SK-N-SH (cell line): ENCODE data around the gene PSIP1.

Source experiments
- EP300 ChIP-seq, 2 experiments: IDR thresholded peaks; 2 replicates each; pipeline versions ENCODE4 v1.4.0 to v1.6.1; 2012; ENCODE audit warnings: borderline replicate concordance in 1 of 2, low read depth in 1 of 2, low read length in 1 of 2
- EZH2phosphoT487 ChIP-seq: fragments of 200-600 bp; sonication (generic); IDR thresholded peaks from 2 replicates; pipeline ENCODE4 v1.6.1; 2017; ENCODE audit warnings: low read depth, mixed run types, mild to moderate bottlenecking, antibody characterized with exemption, moderate library complexity, borderline replicate concordance
- POLR2AphosphoS5 ChIP-seq: IDR thresholded peaks from 2 replicates; pipeline ENCODE4 v1.6.1; 2012; ENCODE audit warnings: low read depth, low read length
- RAD21 ChIP-seq: IDR thresholded peaks from 2 replicates; pipeline ENCODE4 v1.6.1; 2012; ENCODE audit warnings: mild to moderate bottlenecking, low read length
- RCOR1 ChIP-seq: fragments of 150-350 bp; IDR thresholded peaks from 2 replicates; pipeline ENCODE4 v1.6.1; 2017; ENCODE audit warnings: antibody characterized with exemption, low read length
- SMC3 ChIP-seq: IDR thresholded peaks from 2 replicates; pipeline ENCODE4 v1.6.1; 2012; ENCODE audit warnings: low read depth, low read length, improper control_type of control experiment
- TEAD4 ChIP-seq: IDR thresholded peaks from 2 replicates; pipeline ENCODE4 v1.4.0; 2012; ENCODE audit warnings: mild to moderate bottlenecking, borderline replicate concordance; ENCODE audit not compliant: insufficient read depth
- TF ChIP-seq, protein P1 (sequence below): fragments of 200-600 bp; sonication (generic); IDR thresholded peaks from 2 replicates; pipeline ENCODE4 v1.6.1; 2017; ENCODE audit warnings: antibody characterized with exemption, mild to moderate bottlenecking, moderate library complexity
- TF ChIP-seq, protein P2 (sequence below): IDR thresholded peaks from 2 replicates; pipeline ENCODE4 v1.6.1; 2012; ENCODE audit warnings: mild to moderate bottlenecking, low read depth, low read length, moderate library complexity
- TF ChIP-seq, protein P3 (sequence below): fragments of 150-350 bp; IDR thresholded peaks from 2 replicates; pipeline ENCODE4 v1.6.1; 2017; ENCODE audit warnings: antibody characterized with exemption, low read length, low read depth, borderline replicate concordance
- TF ChIP-seq, protein P4 (sequence below): fragments of 150-350 bp; IDR thresholded peaks from 2 replicates; pipeline ENCODE4 v1.6.1; 2016; ENCODE audit warnings: mild to moderate bottlenecking, low read depth, low read length
- TF ChIP-seq, protein P5 (sequence below): IDR thresholded peaks from 2 replicates; pipeline ENCODE4 v1.4.0; 2012; ENCODE audit warnings: low read depth
- TF ChIP-seq, protein P6 (sequence below): IDR thresholded peaks from 2 replicates; pipeline ENCODE4 v1.4.0; 2012; ENCODE audit warnings: low read depth, borderline replicate concordance

DNA sequence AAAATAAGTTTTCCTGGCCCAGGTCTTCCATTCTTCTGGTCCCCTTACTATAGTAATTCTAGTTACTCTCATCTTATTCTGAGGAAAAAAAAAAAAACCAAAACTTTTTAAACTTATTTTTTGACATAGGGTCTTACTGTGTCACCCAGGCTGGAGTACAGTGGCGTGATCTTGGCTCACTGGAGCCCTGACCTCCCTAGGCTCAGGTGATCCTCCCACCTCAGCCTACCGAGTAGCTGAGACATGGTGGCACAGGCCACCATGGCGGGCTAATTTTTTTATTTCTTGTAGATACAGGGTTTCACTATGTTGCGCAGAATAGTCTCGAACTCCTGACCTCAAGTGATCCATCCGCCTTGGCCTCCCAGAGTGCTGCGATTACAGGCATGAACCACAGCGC is 49.7 kb downstream of the PSIP1 start:
- TF ChIP-seq, protein P1, sequence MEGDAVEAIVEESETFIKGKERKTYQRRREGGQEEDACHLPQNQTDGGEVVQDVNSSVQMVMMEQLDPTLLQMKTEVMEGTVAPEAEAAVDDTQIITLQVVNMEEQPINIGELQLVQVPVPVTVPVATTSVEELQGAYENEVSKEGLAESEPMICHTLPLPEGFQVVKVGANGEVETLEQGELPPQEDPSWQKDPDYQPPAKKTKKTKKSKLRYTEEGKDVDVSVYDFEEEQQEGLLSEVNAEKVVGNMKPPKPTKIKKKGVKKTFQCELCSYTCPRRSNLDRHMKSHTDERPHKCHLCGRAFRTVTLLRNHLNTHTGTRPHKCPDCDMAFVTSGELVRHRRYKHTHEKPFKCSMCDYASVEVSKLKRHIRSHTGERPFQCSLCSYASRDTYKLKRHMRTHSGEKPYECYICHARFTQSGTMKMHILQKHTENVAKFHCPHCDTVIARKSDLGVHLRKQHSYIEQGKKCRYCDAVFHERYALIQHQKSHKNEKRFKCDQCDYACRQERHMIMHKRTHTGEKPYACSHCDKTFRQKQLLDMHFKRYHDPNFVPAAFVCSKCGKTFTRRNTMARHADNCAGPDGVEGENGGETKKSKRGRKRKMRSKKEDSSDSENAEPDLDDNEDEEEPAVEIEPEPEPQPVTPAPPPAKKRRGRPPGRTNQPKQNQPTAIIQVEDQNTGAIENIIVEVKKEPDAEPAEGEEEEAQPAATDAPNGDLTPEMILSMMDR = no peak
- TF ChIP-seq RAD21 = no peak
- TF ChIP-seq SMC3 = no peak
- TF ChIP-seq, protein P2, sequence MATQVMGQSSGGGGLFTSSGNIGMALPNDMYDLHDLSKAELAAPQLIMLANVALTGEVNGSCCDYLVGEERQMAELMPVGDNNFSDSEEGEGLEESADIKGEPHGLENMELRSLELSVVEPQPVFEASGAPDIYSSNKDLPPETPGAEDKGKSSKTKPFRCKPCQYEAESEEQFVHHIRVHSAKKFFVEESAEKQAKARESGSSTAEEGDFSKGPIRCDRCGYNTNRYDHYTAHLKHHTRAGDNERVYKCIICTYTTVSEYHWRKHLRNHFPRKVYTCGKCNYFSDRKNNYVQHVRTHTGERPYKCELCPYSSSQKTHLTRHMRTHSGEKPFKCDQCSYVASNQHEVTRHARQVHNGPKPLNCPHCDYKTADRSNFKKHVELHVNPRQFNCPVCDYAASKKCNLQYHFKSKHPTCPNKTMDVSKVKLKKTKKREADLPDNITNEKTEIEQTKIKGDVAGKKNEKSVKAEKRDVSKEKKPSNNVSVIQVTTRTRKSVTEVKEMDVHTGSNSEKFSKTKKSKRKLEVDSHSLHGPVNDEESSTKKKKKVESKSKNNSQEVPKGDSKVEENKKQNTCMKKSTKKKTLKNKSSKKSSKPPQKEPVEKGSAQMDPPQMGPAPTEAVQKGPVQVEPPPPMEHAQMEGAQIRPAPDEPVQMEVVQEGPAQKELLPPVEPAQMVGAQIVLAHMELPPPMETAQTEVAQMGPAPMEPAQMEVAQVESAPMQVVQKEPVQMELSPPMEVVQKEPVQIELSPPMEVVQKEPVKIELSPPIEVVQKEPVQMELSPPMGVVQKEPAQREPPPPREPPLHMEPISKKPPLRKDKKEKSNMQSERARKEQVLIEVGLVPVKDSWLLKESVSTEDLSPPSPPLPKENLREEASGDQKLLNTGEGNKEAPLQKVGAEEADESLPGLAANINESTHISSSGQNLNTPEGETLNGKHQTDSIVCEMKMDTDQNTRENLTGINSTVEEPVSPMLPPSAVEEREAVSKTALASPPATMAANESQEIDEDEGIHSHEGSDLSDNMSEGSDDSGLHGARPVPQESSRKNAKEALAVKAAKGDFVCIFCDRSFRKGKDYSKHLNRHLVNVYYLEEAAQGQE = no peak
- no peak for TF ChIP-seq EZH2phosphoT487
- no peak for TF ChIP-seq POLR2AphosphoS5
- TF ChIP-seq, protein P3, sequence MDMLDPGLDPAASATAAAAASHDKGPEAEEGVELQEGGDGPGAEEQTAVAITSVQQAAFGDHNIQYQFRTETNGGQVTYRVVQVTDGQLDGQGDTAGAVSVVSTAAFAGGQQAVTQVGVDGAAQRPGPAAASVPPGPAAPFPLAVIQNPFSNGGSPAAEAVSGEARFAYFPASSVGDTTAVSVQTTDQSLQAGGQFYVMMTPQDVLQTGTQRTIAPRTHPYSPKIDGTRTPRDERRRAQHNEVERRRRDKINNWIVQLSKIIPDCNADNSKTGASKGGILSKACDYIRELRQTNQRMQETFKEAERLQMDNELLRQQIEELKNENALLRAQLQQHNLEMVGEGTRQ = no peak
- TF ChIP-seq, protein P4, sequence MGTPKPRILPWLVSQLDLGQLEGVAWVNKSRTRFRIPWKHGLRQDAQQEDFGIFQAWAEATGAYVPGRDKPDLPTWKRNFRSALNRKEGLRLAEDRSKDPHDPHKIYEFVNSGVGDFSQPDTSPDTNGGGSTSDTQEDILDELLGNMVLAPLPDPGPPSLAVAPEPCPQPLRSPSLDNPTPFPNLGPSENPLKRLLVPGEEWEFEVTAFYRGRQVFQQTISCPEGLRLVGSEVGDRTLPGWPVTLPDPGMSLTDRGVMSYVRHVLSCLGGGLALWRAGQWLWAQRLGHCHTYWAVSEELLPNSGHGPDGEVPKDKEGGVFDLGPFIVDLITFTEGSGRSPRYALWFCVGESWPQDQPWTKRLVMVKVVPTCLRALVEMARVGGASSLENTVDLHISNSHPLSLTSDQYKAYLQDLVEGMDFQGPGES = no peak
- TF ChIP-seq EP300 (IDR thresholded peaks at IDR 0.05; ENCODE audit: borderline replicate concordance in 1 of 2, low read depth in 1 of 2, low read length in 1 of 2) = no peak
- TF ChIP-seq, protein P5, sequence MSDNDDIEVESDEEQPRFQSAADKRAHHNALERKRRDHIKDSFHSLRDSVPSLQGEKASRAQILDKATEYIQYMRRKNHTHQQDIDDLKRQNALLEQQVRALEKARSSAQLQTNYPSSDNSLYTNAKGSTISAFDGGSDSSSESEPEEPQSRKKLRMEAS = no peak
- TF ChIP-seq, protein P6, sequence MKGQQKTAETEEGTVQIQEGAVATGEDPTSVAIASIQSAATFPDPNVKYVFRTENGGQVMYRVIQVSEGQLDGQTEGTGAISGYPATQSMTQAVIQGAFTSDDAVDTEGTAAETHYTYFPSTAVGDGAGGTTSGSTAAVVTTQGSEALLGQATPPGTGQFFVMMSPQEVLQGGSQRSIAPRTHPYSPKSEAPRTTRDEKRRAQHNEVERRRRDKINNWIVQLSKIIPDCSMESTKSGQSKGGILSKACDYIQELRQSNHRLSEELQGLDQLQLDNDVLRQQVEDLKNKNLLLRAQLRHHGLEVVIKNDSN = no peak
- TF ChIP-seq TEAD4 = no peak
- no peak for TF ChIP-seq RCOR1
